ENCODE results near the gene CELSR1.

DNA sequence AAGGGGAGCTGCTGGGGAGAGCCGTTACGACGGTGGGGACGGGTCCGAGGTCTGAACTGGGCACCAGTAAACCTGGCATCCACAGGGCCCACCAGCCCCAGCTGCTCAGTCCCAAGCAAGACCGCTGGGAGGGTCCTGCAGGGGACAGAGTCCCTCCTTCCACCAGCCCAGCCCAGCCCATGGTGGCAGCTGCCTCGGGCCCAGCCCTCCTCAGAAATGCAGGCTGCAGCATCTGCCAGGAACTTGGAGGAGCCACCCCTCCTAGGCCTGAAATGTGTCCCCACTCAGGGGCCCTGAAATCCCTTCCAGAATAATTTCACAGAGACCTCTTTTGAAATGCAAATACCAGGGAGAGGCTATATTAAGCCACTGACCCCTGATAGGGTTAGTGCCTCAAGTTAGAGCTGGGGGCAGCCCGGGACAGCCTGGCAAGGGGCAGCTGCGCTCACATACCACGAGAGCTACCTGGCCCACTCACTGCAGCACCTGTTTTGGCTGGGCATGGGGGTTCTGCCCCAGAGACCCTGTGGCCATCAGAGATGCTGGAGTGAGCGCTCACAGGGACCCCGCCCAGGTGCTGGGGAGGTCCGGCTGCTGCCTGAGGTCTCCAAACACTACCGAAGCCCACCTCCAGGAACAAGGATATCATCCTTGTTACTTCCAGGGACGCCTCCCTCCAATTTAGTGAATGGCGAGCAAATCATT lies 53.1 kb downstream of the CELSR1 start:
- no peak for TF ChIP-seq POLR2A (IDR thresholded peaks at IDR 0.05)
- TF ChIP-seq, protein P1, sequence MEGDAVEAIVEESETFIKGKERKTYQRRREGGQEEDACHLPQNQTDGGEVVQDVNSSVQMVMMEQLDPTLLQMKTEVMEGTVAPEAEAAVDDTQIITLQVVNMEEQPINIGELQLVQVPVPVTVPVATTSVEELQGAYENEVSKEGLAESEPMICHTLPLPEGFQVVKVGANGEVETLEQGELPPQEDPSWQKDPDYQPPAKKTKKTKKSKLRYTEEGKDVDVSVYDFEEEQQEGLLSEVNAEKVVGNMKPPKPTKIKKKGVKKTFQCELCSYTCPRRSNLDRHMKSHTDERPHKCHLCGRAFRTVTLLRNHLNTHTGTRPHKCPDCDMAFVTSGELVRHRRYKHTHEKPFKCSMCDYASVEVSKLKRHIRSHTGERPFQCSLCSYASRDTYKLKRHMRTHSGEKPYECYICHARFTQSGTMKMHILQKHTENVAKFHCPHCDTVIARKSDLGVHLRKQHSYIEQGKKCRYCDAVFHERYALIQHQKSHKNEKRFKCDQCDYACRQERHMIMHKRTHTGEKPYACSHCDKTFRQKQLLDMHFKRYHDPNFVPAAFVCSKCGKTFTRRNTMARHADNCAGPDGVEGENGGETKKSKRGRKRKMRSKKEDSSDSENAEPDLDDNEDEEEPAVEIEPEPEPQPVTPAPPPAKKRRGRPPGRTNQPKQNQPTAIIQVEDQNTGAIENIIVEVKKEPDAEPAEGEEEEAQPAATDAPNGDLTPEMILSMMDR (IDR thresholded peaks at IDR 0.05): no peak

Data from sigmoid colon (tissue), 3 donors.